Metanephros (tissue), 1 donor: ENCODE data around the gene KCNC1. TPM values are rescaled to one million over a fixed set of nuclear protein-coding genes. Genes with fewer than 3 reads are reported as not detected.

Source experiments
- total RNA-seq: library from RNA; depleted of rRNA; stranded (reverse); fragments of >200 nt; gene quantifications from one replicate; pipeline ENCODE4 v1.2.3, GENCODE V29; 2014

The KCNC1 gene
- total RNA-seq = 0.41 TPM

DNA sequence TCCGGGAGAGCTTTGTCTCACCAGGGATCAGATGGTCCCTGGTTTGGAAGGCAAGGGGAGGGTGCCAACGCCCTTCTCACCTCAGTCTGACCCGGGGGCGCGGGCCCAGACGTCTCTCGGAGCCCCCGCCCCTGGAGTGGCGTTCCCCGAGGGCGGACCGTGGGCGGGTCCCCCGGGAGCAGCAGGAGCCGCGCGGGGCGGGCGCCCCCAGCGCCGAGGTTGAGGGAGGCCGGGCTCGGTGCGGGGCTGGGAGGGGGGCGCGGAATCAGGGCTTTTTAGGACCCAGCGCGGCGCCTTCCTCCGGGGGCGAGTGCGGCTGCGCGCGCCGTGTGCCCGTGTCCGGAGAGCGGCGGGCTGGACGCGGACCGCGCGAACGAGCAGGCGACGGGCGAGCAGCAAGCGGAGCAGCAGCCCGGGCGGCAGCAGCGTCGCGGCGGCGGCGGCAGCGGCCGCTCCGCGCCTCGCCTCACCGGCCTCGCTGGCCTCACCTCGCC, at the start of gene KCNC1:
Gene KCNC1 (plus strand): TSS at position 364 of the 494 bp plus-strand sequence. CDS start 1,222 bp downstream, outside the sequence.

GRCh38 chr11:17719028-17719937, 15.3 kb upstream of the KCNC1 start, which contains the start of gene MYOD1:
TSS of gene MYOD1 (plus strand) at chr11:17719571. CDS start at chr11:17719783, 212 bp downstream.

Other genes starting within 250 kb of the KCNC1 start
- 28.3 TPM for gene USH1C, start 190.4 kb upstream of the KCNC1 start, total RNA-seq
- gene OTOG, start 187.5 kb upstream of the KCNC1 start, total RNA-seq = 0.23 TPM
- 11.8 TPM for gene MYOD1, start 15.2 kb upstream of the KCNC1 start, total RNA-seq